ENCODE measurements around the gene NOC3L.
A peak's percentile ranks its signal among the peaks of the same experiment; 100 is the strongest.

Gene NOC3L

DNA sequence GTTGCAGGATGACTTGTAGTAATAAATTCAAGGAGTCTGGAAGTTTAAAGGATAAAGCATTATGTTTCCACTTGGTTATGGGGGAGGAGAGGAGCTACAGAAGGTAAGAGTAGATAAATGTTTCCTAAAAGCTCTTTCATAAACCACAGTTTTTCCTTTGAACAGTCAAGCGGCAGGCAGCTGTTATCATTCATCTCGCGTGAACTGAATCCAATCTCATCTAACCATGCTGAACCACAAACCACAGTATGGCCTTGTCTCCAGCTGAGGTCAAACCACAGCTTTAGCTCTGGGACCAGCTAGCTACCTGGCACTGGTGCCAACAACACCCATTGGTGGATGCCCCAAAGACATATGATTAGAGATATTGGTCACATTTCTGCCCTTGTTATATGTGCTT is 63.3 kb downstream of the NOC3L start:
- peak; percentile 39 for DNase-seq

DNA sequence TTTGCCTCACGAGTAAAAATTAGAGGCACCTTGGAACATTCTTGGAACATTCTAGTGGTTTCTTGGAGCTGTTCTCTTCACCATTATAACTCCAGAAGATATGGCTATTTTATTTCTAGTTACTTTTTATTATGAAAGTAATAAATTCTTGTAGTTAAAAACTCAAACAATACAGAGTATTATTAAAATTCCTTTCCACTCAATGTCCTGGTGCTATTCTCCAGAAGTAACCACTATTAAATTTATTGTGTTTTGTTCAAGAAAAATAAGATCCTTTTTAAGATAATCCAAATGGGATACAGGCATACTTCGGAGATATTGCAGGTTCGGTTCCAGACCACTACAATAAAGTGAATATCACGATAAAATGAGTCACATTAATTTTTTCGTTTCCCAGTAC is 68.6 kb downstream of the NOC3L start:
- DNase-seq, result no peak

DNA sequence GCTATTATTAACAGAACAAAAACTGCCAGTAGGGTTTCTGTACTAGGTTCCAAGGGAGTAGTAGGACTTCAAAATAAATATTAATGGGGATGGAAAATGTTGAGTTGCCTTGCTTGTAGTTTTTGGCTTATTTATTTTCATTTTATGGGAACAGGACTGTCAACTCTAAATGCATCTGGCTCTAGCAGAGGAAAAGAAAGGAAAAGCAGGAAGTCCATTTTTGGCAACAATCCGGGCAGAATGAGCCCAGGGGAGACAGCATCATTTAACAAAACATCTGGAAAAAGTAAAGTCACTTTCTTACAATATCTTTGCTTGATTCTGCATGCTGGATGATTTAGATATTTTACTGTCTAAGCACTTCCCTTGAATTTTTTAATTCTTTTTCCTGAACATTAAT is 69.4 kb downstream of the NOC3L start:
- DNase-seq, result no peak

DNA sequence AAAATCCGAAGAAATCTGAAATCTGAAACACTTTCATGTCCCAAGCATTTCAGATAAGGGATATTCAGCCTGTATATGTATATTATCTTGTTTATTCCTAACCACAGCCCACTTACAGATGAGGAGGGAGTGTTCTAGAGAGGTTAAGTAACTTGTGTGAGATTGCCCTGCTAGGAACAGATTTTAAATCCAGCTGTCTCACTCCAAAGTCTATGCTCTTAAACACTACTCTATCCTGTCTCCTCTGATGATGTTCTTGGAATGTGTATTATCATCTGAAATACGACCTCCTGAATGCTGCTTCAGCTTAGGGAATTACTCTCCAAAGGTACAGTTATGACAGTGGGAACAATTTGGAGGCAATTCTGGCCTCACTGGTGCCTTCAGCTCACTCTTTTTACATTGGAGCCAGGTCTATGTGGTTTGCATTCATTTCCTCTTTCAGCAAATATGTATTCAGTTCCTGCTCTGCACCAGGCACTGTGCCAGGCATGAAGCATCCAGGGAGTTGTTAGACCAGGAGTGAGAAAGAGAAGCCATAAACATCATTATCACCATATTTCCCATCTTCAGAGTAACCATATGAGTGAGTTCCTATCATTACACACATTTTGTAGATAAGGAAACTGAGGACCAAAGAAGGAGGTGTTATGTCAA is 70.2 kb downstream of the NOC3L start:
- no peak for DNase-seq

DNA sequence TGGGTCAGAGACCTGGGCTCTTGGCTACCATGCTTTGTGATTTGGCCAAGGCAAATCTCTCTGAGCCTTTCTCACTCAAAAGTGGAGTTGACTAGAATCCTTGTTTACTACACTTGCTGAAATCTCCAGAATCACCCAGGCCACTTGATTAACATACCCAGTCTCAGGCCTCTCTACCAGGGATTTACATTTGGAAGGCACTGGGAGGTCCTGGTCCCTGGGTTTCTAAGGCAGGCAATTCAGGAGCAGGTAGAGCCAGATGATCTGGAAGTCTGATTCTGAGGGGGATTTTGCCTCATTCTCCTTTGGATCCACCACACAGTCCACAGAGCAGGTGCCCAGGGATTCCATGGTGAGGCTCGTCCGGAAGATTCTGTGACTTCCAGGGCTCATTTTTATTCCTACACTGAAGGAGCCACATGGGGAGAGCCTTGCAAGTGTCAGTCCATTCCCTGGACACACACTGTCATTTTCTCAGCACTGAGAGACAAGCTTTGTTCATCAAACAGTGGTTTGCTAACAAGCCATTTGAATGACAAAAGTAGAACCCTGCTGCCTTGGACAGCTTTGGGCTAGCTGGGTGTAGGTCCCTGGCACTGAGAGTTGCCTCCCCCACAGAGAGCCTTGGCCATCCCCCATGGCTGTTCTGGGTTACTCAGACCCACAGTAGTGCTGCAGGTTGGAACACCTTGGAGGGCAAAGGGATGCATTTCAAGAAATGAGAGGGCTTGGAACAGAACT is 74.2 kb downstream of the NOC3L start:
- no peak for DNase-seq

DNA sequence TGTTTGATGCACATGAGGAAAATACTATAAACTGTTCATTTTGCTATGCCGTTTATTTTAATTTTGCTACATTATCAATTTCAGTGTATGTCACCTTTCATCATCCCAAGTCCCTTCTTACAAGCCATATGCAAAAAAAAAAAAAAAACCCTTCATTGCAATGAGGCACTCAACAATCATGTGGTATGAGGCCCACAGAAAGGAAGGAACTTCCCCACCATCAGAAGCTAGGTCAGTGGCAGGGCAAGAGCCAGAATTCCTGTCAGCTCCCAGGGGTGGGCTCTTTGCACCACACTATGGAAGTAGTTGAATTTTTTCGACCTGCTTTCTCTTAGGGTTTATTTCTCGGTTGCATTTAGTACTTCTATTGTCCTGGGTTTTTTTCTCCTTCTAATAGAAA is 75.4 kb downstream of the NOC3L start:
- no peak for DNase-seq

DNA sequence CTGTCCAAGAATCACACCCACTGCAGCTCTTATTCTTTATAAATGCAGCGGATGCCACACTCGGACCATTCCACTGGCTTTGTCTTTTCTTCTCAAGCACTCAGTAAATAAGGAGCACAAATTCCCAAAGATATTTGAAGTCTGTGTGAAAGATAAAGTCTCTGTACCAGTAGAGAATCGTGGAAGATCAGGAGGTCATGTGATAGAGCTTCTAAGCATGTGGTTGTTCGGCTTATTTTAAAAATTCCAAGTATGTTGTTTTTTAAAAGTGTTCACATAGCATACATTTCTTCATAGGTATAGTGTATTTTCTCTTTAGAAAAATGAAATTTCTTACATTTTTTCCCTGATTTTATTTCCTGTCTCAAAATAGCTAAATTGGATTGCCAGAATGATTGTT is 75.8 kb downstream of the NOC3L start:
- DNase-seq, result no peak

DNA sequence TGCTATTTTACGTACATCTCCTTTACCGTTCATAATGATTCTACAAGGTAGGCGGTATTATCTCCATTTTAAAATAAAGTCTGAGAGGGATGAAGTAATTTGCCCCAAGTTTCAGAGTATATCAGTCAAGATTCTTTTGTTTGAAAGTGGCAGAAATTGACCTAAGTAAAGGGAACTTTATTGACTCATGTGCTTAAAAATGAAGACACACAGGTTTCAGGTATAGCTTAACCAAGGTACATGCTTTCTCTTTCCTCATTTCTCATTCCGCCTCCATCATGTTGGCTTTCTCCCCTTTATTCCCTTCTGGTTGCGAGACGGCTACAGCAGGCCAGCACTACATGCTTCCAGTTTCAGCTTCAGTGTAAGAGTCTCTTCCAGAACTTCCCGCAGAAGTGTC is 77.5 kb downstream of the NOC3L start:
- DNase-seq, result no peak

Measured in stimulated activated CD8-positive, alpha-beta memory T cell treated with anti-CD3 and anti-CD28 coated beads, Interleukin-4, amount 100 ng/mL, for 48 hours (primary cell).